Middle frontal gyrus (tissue), 1 donor: ENCODE results near the gene FEV.

Experiments
- DNase-seq: peaks from one replicate; pipeline ENCODE4 v3.0.0-alpha.2; 2015; ENCODE audit warnings: low spot score; ENCODE audit errors: extremely low spot score

Gene FEV

DNA sequence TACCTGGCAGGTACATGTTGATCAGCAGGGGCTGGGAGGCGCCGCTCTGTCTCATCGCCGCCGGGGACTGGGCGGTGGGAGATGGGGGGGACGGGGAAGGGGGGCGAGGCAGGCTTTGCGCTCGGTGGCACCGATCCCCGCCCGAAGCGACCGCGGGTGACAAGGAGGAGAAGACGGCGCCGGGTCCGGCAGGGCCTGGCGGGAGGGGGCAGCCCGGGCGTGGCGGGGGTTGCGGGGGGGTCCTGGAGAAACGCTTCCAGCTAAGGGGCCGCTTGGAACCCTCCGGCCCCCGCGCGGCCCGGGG lies at the start of gene FEV:
TSS of gene FEV (minus strand) at position 164 of the 304 bp plus-strand sequence. CDS start at position 55, 109 bp downstream.
- DNase-seq: no peak

DNA sequence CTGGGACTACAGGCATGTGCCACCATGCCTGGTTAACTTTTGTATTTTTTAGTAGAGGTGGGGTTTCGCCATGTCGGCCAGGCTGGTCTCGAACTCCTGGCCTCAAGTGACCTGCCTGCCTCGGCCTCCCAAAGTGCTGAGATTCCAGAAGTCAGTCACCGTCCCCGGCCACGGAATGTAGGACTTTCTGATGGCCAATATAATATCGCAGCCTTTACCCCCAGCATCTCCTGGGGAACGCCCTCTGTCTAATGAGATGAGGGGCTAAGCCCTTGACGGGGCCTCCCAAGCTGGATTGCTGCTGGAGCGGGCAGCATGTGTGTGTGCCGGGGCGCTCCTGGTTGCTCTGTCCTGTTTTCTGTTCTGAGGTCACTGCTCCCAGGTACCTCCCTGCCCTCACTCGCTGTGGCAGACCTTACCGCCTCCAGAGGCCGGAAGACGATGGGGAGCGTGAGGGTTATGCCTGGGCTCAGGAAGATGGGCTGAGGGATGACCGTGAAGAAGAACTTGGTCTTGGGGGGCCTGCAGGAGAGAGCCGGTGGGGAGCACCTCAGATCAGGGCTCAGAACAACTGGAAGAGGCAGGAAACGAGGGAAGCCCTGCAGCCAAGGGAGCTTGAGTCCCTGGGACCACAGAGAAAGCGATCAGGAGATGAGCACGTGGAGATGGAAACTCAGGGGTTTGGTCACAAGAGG lies 47.2 kb upstream of the FEV start:
- no peak for DNase-seq

- DNase-seq: no peak
Observed at GRCh38 chr2:219031005-219031738, 46.2 kb upstream of the FEV start.

- DNase-seq: no peak
Observed at GRCh38 chr2:219030177-219030940, 45.4 kb upstream of the FEV start.

DNA sequence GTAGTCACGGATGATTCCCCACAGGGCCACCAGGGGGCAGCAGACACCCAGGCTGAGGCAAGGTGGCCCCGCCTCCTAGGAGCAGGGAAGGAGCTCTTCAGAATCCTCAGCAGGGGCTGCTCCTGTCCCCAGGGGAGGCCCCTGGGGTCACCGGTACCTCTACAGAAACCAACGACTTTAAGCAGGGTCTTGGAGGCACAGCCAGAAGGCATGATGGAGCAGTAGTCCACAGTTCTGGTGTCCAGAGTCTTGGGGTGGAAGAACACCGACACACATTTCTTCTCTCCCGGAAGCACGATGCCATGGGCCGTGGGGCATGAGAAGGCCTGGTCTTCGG lies 44.8 kb upstream of the FEV start:
- peak; percentile 64 for DNase-seq

DNA sequence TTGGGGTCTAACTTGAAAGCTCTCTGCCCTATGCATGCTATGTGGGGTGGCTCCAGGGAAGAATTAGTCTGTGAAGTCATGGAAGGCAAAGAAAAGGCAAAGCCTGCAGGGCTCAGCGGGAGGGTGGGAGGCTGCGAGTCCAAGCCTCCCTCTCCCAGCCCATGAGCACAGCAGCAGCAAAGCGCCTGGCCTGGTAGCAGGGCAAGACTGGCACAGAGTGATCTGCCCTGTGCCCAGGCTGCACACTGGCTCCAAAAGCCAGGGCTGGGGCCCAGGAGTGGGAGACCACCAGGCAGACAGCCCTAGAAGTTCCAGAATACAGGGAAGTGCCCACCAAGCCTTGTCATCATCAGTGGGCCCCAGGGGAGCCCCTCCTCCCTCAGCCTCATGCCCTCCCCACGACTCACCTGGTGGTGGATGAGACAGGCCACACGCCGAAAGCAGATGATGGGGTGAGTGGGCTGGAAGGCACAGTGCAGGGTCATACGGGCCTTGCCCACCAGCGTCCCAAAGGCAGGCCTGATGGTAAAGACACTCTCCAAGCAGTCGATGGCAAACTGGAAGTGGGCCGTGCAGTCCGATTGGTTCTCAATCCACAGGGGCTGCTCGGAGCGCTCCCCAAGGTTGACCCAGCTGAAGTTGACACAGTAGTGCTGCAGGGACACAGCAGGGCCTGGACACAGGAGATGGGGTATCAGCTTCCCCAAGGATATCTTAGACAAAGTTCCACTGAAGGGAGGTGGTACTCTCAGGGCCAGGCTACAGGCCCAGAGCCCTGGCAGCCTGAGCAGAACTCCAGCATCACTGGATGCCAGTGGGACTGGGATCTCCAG lies 44.2 kb upstream of the FEV start:
- no peak for DNase-seq

DNA sequence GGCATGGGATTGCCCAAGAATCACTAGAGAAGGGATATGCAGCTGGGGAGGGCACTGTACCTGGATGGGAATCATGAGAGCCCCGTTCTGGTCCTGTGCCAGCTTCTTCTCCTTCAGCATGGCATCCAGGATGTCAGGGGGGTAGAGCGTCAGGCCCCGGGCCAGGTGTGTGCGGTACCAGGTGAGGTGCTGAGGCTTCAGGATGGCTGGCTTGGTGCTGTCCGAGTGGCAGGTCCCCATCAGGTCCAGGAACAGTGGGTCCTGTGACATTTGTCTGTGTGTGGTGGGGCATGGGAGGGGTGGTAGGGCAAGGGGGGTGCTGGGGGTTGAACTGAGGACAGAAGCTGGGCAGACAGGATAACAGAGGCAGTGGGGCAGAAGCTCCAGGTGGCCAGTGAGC lies 43.2 kb upstream of the FEV start:
- no peak for DNase-seq

DNA sequence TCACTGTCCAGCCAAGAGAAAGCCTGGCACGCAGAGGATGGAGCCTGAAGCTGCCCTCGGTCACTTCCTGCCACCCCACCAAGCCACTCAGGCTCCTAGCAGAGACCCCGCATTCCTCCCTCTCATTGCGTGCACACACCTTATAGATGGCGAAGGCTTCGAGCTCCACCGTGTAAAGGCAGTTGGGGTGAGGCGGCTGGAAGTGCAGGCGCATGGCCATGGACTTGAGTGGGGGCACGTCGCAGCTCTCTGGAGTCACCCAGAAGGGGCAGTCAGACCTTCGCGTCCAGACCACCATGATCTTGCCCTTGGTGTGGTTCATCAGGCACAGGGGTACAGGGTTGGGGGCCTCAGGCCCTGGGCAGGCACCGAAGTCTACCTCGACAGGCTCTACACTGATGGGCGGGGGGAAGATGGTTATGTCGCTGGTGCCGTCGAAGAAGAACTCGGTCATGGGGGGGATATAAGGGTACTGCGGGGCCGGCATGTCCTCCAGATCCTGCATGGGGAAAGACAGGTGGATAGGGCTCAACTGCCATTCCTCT lies 42.6 kb upstream of the FEV start:
- no peak for DNase-seq

DNA sequence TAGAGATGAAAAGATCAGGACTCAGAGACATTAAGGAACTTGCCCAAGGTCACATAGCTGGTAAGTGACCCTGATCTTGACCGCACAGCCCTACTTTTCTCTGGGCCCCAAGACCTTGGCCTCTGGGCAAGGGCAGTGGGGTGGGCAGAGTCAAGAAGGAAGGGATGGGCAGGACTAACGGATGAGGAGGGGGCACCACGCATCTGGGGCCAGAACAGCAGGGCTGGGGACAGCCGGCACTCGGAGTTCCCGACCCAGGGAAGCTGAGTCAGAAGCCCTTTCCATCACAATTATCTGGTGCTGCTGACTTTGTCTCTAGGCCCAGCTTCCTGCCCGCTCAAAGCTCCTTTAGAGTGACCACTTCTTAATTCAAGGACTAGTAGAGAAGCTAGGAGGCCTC lies 42.0 kb upstream of the FEV start:
- DNase-seq: no peak

DNA sequence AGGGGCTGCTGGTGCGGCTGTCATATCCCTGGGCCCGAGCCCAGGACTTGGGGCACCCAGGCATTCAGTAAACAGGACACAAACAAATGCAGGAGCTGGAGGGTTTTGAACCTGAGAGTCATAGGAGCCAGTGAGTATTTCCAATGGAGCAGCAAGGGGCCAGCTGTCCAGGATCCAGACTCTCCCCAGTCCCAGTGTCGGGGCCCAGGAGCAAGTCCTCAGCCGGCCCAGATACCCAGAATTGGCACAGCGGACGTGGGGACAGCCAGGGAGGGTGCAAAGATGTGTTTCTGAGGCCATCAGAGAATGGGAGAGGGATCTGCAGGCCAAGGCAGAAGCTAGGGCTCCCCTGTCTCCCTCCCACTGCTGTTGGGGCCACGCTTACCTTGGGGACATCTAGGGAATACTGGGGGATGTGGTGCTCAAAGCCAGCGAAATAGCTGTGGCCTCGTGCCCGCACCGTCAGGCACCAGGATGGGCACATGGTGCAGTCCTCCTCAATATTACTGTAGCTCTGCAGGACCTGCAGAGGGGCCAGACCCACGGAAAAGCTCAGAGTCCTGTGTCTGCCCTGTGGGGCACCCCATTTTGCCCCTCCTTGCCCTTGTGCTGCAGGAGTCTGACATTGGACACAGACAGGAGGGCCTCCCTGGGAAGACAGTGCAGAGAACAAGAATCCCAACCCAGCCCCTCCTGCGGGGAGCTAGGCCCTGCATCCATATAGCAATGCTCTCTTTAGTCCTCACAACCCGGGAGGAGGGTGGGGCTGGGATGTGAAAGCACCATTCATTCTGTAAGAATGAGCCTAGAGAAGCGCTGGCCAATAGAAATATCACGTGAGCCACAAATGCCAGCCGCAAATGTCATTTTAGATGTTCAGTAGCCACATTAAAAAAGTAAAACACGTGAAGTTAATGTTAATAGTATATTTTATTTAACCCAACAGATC lies 40.9 kb upstream of the FEV start:
- DNase-seq: peak; percentile 33

- DNase-seq: no peak
Observed at GRCh38 chr2:219024059-219024458, 39.1 kb upstream of the FEV start.

GRCh38 chr2:219023045-219023605 lies 38.1 kb upstream of the FEV start:
- no peak for DNase-seq

- DNase-seq: no peak
Observed at GRCh38 chr2:219022616-219023015, 37.6 kb upstream of the FEV start.

DNA sequence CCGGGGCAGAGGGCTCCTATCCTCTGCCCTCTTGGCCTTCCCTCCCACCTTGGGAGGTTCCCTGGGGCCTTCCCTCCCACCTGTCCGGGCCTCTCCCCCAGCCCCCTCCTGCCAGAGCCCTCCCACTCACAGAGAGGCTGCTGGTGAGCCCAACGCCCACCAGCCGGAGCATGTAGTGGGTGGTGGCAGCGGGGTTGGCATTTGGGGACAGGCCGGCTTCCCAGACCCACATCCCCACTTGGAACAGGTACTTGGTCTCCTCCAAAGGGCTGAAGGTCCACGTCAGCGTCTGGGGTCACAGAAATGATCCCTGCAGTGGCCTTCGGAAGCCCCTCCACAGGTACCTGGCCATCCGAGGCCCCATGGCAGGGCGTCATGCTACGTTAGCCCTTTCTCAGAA lies 37.1 kb upstream of the FEV start:
- no peak for DNase-seq

GRCh38 chr2:219021591-219021990 lies 36.6 kb upstream of the FEV start:
- no peak for DNase-seq

- no peak for DNase-seq
Observed at GRCh38 chr2:219020604-219021365, 35.8 kb upstream of the FEV start.

- DNase-seq: no peak
Observed at GRCh38 chr2:219019436-219019835, 34.5 kb upstream of the FEV start.

DNA sequence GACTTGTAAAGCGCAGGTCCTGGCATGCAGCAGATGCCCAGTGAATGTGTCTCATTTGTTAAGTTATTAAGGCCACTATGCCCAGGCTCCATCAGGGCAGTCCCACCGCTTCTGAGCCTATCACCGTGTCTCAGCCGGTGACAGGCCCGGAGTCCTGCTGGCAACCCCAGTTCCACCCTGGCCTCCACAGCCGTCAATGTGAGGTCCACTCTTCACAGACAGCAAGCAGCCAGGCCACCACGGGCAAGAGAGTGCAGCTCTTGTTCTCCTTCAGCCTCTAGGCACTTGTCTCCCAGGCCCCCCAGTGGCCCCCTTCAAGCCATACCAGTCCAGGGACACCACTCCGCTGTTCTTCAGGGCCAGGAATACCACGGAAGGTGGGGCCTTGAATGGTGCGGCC lies 33.7 kb upstream of the FEV start:
- no peak for DNase-seq

DNA sequence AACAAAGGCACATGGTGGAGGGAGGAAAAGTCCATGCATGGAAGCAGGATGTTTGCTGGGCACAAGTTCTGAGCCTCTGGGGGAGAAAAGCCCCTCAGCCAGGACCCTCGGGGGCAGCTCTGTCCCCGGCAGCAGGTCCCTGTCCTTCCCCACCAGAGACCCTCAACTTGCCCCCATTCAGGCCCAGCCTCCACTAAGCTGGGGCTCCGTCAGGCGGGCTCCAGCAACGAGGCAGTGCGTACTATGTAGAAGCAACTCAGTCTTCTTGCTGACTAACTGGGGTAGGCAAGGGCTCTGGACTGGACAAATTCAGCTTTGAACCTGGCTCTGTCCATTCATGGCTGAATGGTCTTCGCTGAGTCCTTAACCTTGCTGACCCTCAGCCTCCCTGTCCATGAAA lies 33.3 kb upstream of the FEV start:
- DNase-seq: no peak
